Loucy (cell line): Measurements from ENCODE around the gene FKBP5.

Experiments used
- CTCF ChIP-seq: fragments of 200-600 bp; sonication (generic); conservative IDR thresholded peaks from 2 replicates; pipeline ENCODE4 v1.5.1; 2014; ENCODE audit warnings: mild to moderate bottlenecking, antibody characterized with exemption, low read length
- EZH2phosphoT487 ChIP-seq: fragments of 200-600 bp; IDR thresholded peaks from 2 replicates; pipeline ENCODE4 v1.6.1; 2018; ENCODE audit warnings: antibody characterized with exemption, mild to moderate bottlenecking, moderate library complexity, borderline replicate concordance

GRCh38 chr6:35552285-35552917, 136.3 kb downstream of the FKBP5 start:
- peak; percentile 93 for TF ChIP-seq CTCF
- TF ChIP-seq EZH2phosphoT487, result no peak
